ENCODE data around the gene DDX10.

DDX10 gene

DNA sequence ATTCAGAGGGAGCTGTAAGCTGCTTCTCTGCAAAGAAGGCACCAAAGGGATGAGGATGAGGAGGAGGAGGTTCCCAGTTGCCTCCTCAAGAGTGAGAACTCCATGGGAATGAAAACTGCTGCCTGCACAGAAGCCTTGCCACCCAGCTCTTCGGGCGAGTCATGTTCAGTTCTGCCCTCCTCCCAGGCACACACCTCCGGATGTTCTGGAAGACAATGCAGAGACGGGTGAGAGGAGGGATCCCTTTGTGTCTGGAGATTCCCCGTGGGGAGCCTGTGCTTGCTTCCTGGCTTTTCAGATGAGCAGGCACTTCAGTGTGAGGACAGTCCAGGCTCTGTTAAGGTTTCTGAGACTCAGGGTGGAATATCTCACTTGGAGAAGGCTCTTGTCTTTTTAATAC lies 295.6 kb downstream of the DDX10 start:
- H3K4me1 ChIP-seq (ENCODE audit: control insufficient read depth in 2 of 2, insufficient read depth in 2 of 2, low read length in 2 of 2): no peaks in the 10 kb centered on the region
- H3K27ac ChIP-seq (ENCODE audit: low read depth in 2 of 2, low read length in 2 of 2): no peak overlapping the region
- H3K36me3 ChIP-seq (ENCODE audit: control insufficient read depth in 2 of 2, insufficient read depth in 2 of 2, low read length in 2 of 2): no peaks in the 10 kb centered on the region
- H3K4me3 ChIP-seq (ENCODE audit: low read length in 2 of 2): no peak overlapping the region
- H3K9me3 ChIP-seq (ENCODE audit: control insufficient read depth in 2 of 2, low read length in 2 of 2): no peaks in the 10 kb centered on the region
- no peak overlapping the region for H3K9ac ChIP-seq (ENCODE audit: low read depth in 1 of 2, low read length in 2 of 2)
- H3K27me3 ChIP-seq (ENCODE audit: control insufficient read depth in 2 of 2, insufficient read depth in 2 of 2, low read length in 2 of 2): no peaks in the 10 kb centered on the region

DNA sequence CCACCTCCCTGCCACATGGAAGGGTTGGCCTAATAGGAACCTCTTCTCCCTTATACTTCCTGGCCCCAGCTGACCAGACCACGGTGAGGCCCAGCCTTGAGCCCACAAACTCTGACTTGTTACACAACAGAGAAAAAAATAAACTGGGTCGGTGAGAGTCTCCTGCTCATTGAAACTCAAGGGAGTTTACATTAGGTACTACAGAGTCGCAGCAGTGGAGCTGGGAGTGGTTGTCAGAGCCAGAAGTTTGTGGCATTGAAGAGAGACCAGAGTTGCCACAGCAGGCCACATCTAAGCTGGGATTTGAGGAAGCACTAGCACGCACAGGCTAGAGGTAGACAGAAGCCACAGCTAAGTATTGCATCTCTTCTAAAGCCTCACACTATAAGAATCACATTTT lies 296.2 kb downstream of the DDX10 start:
- no peak overlapping the region for H3K27ac ChIP-seq (ENCODE audit: low read depth in 2 of 2, low read length in 2 of 2)
- H3K36me3 ChIP-seq (ENCODE audit: control insufficient read depth in 2 of 2, insufficient read depth in 2 of 2, low read length in 2 of 2): no peaks in the 10 kb centered on the region
- no peaks in the 10 kb centered on the region for H3K9me3 ChIP-seq (ENCODE audit: control insufficient read depth in 2 of 2, low read length in 2 of 2)
- H3K4me3 ChIP-seq (ENCODE audit: low read length in 2 of 2): no peak overlapping the region
- H3K27me3 ChIP-seq (ENCODE audit: control insufficient read depth in 2 of 2, insufficient read depth in 2 of 2, low read length in 2 of 2): peaks cover 0 to 3% of the 10 kb centered on the region in 2 donors
- no peak overlapping the region for H3K9ac ChIP-seq (ENCODE audit: low read depth in 1 of 2, low read length in 2 of 2)
- H3K4me1 ChIP-seq (ENCODE audit: control insufficient read depth in 2 of 2, insufficient read depth in 2 of 2, low read length in 2 of 2): no peaks in the 10 kb centered on the region

DNA sequence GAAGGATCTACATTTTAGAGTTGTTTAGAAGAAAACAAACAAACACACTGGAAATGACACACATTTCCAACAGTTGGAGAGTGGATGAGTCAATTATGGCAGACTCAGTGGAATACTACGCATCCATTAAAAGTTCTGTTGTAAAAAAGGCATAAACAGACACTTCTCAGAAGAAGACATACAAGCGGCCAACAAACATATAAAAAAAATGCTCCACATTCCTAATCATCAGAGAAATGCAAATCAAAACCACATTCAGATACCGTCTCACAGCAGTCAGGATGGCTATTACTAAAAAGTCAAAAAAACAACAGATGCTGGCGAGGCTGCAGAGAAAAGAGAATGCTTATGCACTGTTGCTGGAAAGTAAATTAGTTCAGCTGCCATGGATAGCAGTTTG lies 298.2 kb downstream of the DDX10 start:
- Histone ChIP-seq H3K9ac (ENCODE audit: low read depth in 1 of 2, low read length in 2 of 2) (no peak overlapping the region), H3K27ac (ENCODE audit: low read depth in 2 of 2, low read length in 2 of 2) (no peak overlapping the region), H3K27me3 (ENCODE audit: control insufficient read depth in 2 of 2, insufficient read depth in 2 of 2, low read length in 2 of 2) (peaks cover 0 to 3% of the 10 kb centered on the region in 2 donors), H3K4me1 (ENCODE audit: control insufficient read depth in 2 of 2, insufficient read depth in 2 of 2, low read length in 2 of 2) (no peaks in the 10 kb centered on the region), H3K36me3 (ENCODE audit: control insufficient read depth in 2 of 2, insufficient read depth in 2 of 2, low read length in 2 of 2) (no peaks in the 10 kb centered on the region), H3K9me3 (ENCODE audit: control insufficient read depth in 2 of 2, low read length in 2 of 2) (no peaks in the 10 kb centered on the region), H3K4me3 (ENCODE audit: low read length in 2 of 2) (no peak overlapping the region)

DNA sequence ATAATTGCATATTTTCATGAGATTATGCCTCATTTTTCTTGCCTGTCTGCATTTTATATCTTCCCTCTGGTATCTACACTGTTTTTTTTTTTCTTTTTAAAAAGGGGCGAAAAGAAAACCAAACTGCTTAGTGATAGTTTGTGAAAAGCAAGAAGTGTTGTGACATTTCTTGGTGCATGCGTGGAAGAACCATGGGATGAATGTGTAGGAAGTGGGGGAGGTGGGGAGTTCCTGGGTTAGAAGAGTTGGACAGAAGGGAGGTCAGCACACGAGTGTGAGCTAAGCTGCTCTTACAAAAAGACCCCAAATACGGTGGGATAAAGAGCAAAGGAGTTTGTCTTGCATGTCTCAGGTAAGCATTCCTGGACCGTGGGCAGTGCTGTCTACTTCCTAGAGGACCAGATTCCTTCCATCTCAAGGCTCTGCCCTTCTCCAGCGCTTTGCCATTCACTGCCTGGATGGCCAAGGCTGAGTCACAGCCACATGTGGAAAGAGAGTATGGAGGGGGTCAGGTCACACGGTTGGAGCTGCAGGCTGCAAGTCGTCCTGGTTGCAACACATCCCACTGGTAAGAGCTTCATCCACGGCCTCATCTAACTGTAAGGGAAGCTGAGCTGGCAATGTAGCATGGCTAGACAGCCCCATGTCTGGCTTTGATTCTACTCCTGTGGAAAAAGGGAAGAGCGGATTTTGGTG lies 300.6 kb downstream of the DDX10 start:
- no peaks in the 10 kb centered on the region for H3K4me1 ChIP-seq (ENCODE audit: control insufficient read depth in 2 of 2, insufficient read depth in 2 of 2, low read length in 2 of 2)
- no peak overlapping the region for H3K4me3 ChIP-seq (ENCODE audit: low read length in 2 of 2)

DNA sequence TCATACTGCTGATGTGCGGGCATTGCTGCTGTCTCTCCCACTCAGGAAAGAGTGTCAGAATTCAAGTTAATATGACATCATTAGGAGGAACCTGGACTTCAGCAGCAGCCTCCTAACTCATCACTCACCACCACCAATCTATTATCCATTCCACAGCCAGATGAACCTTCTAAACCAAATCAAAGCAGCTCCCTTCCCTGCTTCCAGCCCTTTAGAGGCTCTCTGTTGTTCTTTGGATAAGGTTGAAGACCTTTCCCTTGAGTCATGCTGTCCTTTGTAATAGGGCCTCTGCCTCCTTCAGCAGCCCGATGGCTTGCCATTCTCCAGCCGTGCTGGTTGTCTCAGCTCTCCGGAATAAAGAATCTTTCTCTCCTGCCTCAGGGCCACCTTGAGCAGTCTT lies 301.3 kb downstream of the DDX10 start:
- H3K4me3 ChIP-seq (ENCODE audit: low read length in 2 of 2): no peak overlapping the region

More for the DNA sequence above, 300.6 kb downstream of the DDX10 start:
- Histone ChIP-seq H3K9ac (ENCODE audit: low read depth in 1 of 2, low read length in 2 of 2) (no peak overlapping the region), H3K36me3 (ENCODE audit: control insufficient read depth in 2 of 2, insufficient read depth in 2 of 2, low read length in 2 of 2) (no peaks in the 10 kb centered on the region), H3K9me3 (ENCODE audit: control insufficient read depth in 2 of 2, low read length in 2 of 2) (no peaks in the 10 kb centered on the region), H3K27ac (ENCODE audit: low read depth in 2 of 2, low read length in 2 of 2) (no peak overlapping the region), H3K27me3 (ENCODE audit: control insufficient read depth in 2 of 2, insufficient read depth in 2 of 2, low read length in 2 of 2) (peaks cover 0 to 3% of the 10 kb centered on the region in 2 donors)

DNA sequence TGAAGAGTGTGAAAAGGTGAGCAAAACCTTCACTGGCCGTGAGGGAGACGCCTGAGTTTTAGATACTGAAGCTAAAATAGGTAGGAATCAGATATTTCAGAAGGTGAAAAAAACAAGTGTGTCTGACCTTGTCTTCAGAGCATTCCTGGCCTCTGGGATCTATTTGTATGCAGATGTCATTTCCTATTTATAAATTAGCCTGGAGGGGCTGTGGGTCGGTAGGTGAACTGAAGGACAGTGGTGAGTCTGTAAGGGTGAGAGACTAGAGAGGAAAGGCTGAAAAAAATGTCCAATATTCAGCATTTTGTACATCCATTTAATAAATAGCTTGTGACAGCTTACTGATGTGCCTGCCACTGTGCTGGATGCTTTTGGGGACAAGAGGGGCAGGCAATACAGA lies 302.1 kb downstream of the DDX10 start:
- H3K9ac ChIP-seq (ENCODE audit: low read depth in 1 of 2, low read length in 2 of 2): no peak overlapping the region

More for the DNA sequence above, 301.3 kb downstream of the DDX10 start:
- Histone ChIP-seq H3K9me3 (ENCODE audit: control insufficient read depth in 2 of 2, low read length in 2 of 2) (no peaks in the 10 kb centered on the region), H3K9ac (ENCODE audit: low read depth in 1 of 2, low read length in 2 of 2) (no peak overlapping the region), H3K36me3 (ENCODE audit: control insufficient read depth in 2 of 2, insufficient read depth in 2 of 2, low read length in 2 of 2) (no peaks in the 10 kb centered on the region), H3K27me3 (ENCODE audit: control insufficient read depth in 2 of 2, insufficient read depth in 2 of 2, low read length in 2 of 2) (peaks cover 0 to 3% of the 10 kb centered on the region in 2 donors), H3K27ac (ENCODE audit: low read depth in 2 of 2, low read length in 2 of 2) (no peak overlapping the region), H3K4me1 (ENCODE audit: control insufficient read depth in 2 of 2, insufficient read depth in 2 of 2, low read length in 2 of 2) (no peaks in the 10 kb centered on the region)

DNA sequence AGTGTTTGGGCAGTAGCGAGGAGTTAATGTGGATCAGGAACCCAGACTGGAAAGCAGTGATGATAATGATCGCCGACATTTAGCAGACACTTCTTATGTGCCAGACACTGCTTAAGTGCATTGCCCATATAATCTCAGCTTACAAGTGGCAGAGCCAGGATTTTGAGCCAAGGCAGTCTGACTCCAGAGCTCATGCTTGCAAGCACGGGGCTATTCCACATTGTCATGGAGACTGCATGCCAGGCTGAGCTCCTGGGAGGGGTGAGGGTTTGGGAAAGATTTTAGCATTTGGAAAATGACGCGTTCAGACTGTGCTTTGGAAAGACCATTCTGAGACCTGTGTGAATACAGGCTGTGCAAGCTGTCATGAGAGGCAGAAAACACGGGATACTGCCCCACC lies 302.7 kb downstream of the DDX10 start:
- H3K27ac ChIP-seq (ENCODE audit: low read depth in 2 of 2, low read length in 2 of 2): no peak overlapping the region
- no peak overlapping the region for H3K4me3 ChIP-seq (ENCODE audit: low read length in 2 of 2)

More for the DNA sequence above, 302.1 kb downstream of the DDX10 start:
- H3K4me1 ChIP-seq (ENCODE audit: control insufficient read depth in 2 of 2, insufficient read depth in 2 of 2, low read length in 2 of 2): no peaks in the 10 kb centered on the region
- H3K27me3 ChIP-seq (ENCODE audit: control insufficient read depth in 2 of 2, insufficient read depth in 2 of 2, low read length in 2 of 2): peaks cover 0 to 3% of the 10 kb centered on the region in 2 donors
- H3K36me3 ChIP-seq (ENCODE audit: control insufficient read depth in 2 of 2, insufficient read depth in 2 of 2, low read length in 2 of 2): no peaks in the 10 kb centered on the region
- H3K27ac ChIP-seq (ENCODE audit: low read depth in 2 of 2, low read length in 2 of 2): no peak overlapping the region
- H3K4me3 ChIP-seq (ENCODE audit: low read length in 2 of 2): no peak overlapping the region
- no peaks in the 10 kb centered on the region for H3K9me3 ChIP-seq (ENCODE audit: control insufficient read depth in 2 of 2, low read length in 2 of 2)

DNA sequence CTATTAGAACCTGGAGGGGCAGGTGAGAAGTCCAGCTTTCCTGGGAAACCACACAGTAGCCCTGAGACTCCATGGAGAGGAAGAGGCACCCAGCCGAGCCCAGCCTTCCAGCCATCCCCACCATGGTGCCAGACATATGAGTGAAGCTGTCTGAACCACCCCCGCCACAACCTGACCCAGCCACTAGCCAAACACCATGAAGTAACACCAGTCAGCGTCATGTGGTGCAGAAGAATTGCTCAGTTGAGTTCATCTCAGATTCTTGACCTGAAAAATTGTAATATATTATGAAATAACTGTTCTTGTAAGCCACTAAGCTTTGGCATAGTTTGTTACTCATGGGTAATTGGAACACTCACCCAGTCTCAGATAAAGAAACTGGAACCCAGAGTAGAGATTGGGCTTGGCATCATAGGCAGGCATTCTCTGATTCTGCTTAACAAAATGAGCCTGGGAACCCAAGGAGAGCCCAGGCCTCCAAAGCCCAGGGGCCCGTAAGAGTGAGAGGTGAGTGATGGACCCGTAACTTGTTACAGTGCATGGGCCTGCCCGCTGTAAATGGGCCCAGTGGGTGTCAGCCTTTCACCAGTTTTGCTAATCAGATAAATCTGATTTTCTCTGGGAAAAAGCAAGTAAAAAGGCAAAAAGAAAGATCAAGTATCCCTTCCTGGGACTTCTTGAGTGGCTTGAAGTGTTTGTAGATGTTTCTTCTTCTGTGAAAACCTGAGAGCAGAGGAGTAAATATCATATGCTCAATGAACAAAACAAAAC lies 305.5 kb downstream of the DDX10 start:
- H3K36me3 ChIP-seq (ENCODE audit: control insufficient read depth in 2 of 2, insufficient read depth in 2 of 2, low read length in 2 of 2): no peaks in the 10 kb centered on the region
- H3K4me3 ChIP-seq (ENCODE audit: low read length in 2 of 2): no peak overlapping the region
- H3K9me3 ChIP-seq (ENCODE audit: control insufficient read depth in 2 of 2, low read length in 2 of 2): no peaks in the 10 kb centered on the region
- H3K27ac ChIP-seq (ENCODE audit: low read depth in 2 of 2, low read length in 2 of 2): no peak overlapping the region
- no peak overlapping the region for H3K9ac ChIP-seq (ENCODE audit: low read depth in 1 of 2, low read length in 2 of 2)
- no peaks in the 10 kb centered on the region for H3K4me1 ChIP-seq (ENCODE audit: control insufficient read depth in 2 of 2, insufficient read depth in 2 of 2, low read length in 2 of 2)
- H3K27me3 ChIP-seq (ENCODE audit: control insufficient read depth in 2 of 2, insufficient read depth in 2 of 2, low read length in 2 of 2): peaks cover 0 to 3% of the 10 kb centered on the region in 2 donors

More for the DNA sequence above, 302.7 kb downstream of the DDX10 start:
- H3K9ac ChIP-seq (ENCODE audit: low read depth in 1 of 2, low read length in 2 of 2): no peak overlapping the region
- H3K4me1 ChIP-seq (ENCODE audit: control insufficient read depth in 2 of 2, insufficient read depth in 2 of 2, low read length in 2 of 2): no peaks in the 10 kb centered on the region
- H3K27me3 ChIP-seq (ENCODE audit: control insufficient read depth in 2 of 2, insufficient read depth in 2 of 2, low read length in 2 of 2): peaks cover 0 to 3% of the 10 kb centered on the region in 2 donors
- no peaks in the 10 kb centered on the region for H3K36me3 ChIP-seq (ENCODE audit: control insufficient read depth in 2 of 2, insufficient read depth in 2 of 2, low read length in 2 of 2)
- H3K9me3 ChIP-seq (ENCODE audit: control insufficient read depth in 2 of 2, low read length in 2 of 2): no peaks in the 10 kb centered on the region

DNA sequence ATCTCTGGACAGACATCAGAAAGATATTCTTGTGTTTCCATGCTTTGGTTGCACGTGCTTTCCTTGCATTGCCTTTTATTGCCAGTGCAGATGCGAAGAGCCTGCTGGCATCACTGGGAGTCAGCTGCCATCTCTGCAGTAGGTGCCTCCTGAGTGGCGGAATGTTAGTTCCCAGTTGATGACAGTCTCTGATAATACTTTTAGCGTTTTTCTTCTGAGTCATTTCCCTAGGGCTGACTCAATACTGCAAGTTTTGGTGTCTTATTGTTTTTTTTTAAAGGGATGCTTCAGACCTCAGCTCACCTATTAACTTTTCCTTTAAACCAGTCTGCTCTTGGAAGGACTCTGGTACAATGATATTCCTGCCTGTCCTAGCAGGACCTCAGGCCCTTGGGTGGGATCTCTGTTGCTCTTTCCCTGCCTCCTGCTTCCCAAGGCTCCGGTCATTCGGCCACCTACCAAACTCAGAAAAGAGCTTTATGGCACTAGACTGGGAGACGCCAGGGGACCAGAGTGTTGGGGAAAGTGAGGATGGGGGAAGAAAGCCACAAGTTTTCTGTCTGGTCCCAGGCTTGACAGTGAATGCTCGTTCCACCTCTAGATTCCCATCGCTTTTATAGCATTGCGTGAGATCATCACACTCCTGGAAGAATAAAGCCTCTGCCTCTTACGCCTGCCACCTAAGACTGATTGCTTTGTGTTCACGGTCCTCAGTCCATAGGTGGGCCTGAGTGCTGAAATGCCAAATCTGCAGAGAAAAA lies 308.7 kb downstream of the DDX10 start:
- H3K4me1 ChIP-seq (ENCODE audit: control insufficient read depth in 2 of 2, insufficient read depth in 2 of 2, low read length in 2 of 2): no peaks in the 10 kb centered on the region
- no peaks in the 10 kb centered on the region for H3K27me3 ChIP-seq (ENCODE audit: control insufficient read depth in 2 of 2, insufficient read depth in 2 of 2, low read length in 2 of 2)
- H3K27ac ChIP-seq (ENCODE audit: low read depth in 2 of 2, low read length in 2 of 2): no peak overlapping the region
- no peaks in the 10 kb centered on the region for H3K9me3 ChIP-seq (ENCODE audit: control insufficient read depth in 2 of 2, low read length in 2 of 2)
- no peak overlapping the region for H3K4me3 ChIP-seq (ENCODE audit: low read length in 2 of 2)
- H3K36me3 ChIP-seq (ENCODE audit: control insufficient read depth in 2 of 2, insufficient read depth in 2 of 2, low read length in 2 of 2): no peaks in the 10 kb centered on the region
- H3K9ac ChIP-seq (ENCODE audit: low read depth in 1 of 2, low read length in 2 of 2): no peak overlapping the region

DNA sequence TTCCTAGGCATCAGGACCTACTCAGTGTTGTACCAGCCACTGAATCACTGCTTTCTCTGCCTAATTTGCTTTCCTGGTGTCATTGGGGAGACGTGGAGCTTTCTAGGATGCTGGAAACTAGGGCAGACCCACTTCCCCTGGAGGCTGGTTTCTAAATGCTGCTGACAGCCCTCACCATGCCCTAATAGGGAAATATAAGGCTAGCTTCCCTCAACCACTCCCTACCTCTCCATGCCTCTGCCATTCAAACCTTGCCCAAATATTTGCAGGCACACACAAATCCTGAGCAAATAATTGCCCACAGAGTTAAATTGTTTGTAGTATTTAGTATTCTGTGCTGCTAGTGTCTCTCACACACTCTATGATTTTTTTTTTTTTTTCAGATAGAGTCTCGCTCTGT lies 310.2 kb downstream of the DDX10 start:
- Histone ChIP-seq H3K27ac (ENCODE audit: low read depth in 2 of 2, low read length in 2 of 2) (no peak overlapping the region), H3K4me1 (ENCODE audit: control insufficient read depth in 2 of 2, insufficient read depth in 2 of 2, low read length in 2 of 2) (no peaks in the 10 kb centered on the region), H3K4me3 (ENCODE audit: low read length in 2 of 2) (no peak overlapping the region), H3K27me3 (ENCODE audit: control insufficient read depth in 2 of 2, insufficient read depth in 2 of 2, low read length in 2 of 2) (no peaks in the 10 kb centered on the region), H3K9me3 (ENCODE audit: control insufficient read depth in 2 of 2, low read length in 2 of 2) (no peaks in the 10 kb centered on the region), H3K36me3 (ENCODE audit: control insufficient read depth in 2 of 2, insufficient read depth in 2 of 2, low read length in 2 of 2) (no peaks in the 10 kb centered on the region), H3K9ac (ENCODE audit: low read depth in 1 of 2, low read length in 2 of 2) (no peak overlapping the region)

Data from mucosa of rectum (tissue), 2 donors.